ENCODE measurements around the gene MMP3.

DNA sequence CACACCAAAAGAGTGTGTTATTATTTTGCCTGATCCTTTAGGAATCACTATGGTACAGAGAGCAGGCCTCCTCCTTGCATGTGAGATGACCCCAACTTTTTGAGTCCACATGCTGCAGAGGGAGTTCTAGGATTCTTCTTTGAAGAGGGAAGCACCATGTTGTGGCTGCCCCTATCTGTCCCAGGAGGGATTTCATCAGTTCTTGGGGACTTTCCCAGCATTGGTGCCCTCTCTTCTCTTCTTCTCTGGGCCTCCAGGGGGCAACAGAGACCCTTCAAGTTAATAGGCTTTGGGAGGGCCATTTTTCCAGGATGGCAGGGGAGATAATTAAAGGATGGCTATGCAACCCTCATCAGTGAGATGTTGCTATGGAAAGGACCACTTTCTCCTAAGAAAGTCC is 49.0 kb downstream of the MMP3 start:
- TF ChIP-seq POLR2A (IDR thresholded peaks at IDR 0.05; ENCODE audit: low read depth, low read length) (no peak), TAF1 (IDR thresholded peaks at IDR 0.05; ENCODE audit: borderline replicate concordance, low read depth, low read length) (no peak)
